HepG2 (cell line): ENCODE results near the gene TUBA4A. TPM values are rescaled to one million over a fixed set of nuclear protein-coding genes. Genes with fewer than 3 reads are reported as not detected.

ENCODE experiments used
- ARID3A ChIP-seq: IDR thresholded peaks from 2 replicates; pipeline ENCODE4 v1.6.1; 2012; ENCODE audit warnings: low read depth, low read length, improper control_type of control experiment
- ETV6 ChIP-seq: sonication (generic); formaldehyde crosslinking; conservative IDR thresholded peaks from 2 replicates; pipeline ENCODE4 v1.4.0; 2020; ENCODE audit warnings: missing genetic modification reagents
- FOXP1 ChIP-seq, 2 experiments: fragments of 450-650 bp in 1 of 2; IDR thresholded peaks; 2 replicates each; pipeline ENCODE4 v1.6.1; 2017 to 2018; ENCODE audit warnings: antibody characterized with exemption in 1 of 2
- HNRNPLL ChIP-seq: fragments of 200-400 bp; formaldehyde crosslinking; IDR thresholded peaks from 2 replicates; pipeline ENCODE4 v1.6.1; 2017; ENCODE audit warnings: mild to moderate bottlenecking, low read depth, low read length; ENCODE audit not compliant: poor library complexity, severe bottlenecking
- IKZF1 ChIP-seq: fragments of 450-650 bp; IDR thresholded peaks from 2 replicates; pipeline ENCODE4 v1.7.1; 2016
- KAT8 ChIP-seq: IDR thresholded peaks from 2 replicates; pipeline ENCODE4 v1.6.1; 2016; ENCODE audit warnings: missing genetic modification reagents, missing compliant biosample characterization
- NFATC3 ChIP-seq: sonication (generic); formaldehyde crosslinking; IDR thresholded peaks from 2 replicates; pipeline ENCODE4 v1.5.1; 2020; ENCODE audit warnings: mild to moderate bottlenecking, missing genetic modification reagents
- NFRKB ChIP-seq: fragments of 450-650 bp; IDR thresholded peaks from 2 replicates; pipeline ENCODE4 v1.6.1; 2017
- NFYC ChIP-seq: IDR thresholded peaks from 2 replicates; pipeline ENCODE4 v1.6.1; 2016; ENCODE audit warnings: missing genetic modification reagents, missing compliant biosample characterization
- RCOR2 ChIP-seq: IDR thresholded peaks from 2 replicates; pipeline ENCODE4 v1.6.1; 2016; ENCODE audit warnings: missing biosample characterization, missing genetic modification reagents
- SUZ12 ChIP-seq: fragments of 150-350 bp; IDR thresholded peaks from 2 replicates; pipeline ENCODE4 v1.6.1; 2014; ENCODE audit warnings: low read depth, low read length
- ZNF136 ChIP-seq: sonication (generic); formaldehyde crosslinking; IDR thresholded peaks from 2 replicates; pipeline ENCODE4 v1.8.1; 2022; ENCODE audit warnings: low read depth, mild to moderate bottlenecking, moderate library complexity, missing genetic modification reagents
- ZNF230 ChIP-seq: sonication (generic); formaldehyde crosslinking; IDR thresholded peaks from 2 replicates; pipeline ENCODE4 v1.4.0; 2020; ENCODE audit warnings: mild to moderate bottlenecking, missing genetic modification reagents
- ZNF432 ChIP-seq: sonication (generic); formaldehyde crosslinking; IDR thresholded peaks from 2 replicates; pipeline ENCODE4 v1.5.0; 2020; ENCODE audit warnings: missing genetic modification reagents, mild to moderate bottlenecking, borderline replicate concordance
- ZNF530 ChIP-seq: sonication (generic); formaldehyde crosslinking; IDR thresholded peaks from 2 replicates; pipeline ENCODE4 v1.5.0; 2020; ENCODE audit warnings: low read depth, mild to moderate bottlenecking, missing genetic modification reagents
- ZNF597 ChIP-seq: sonication (generic); formaldehyde crosslinking; IDR thresholded peaks from 2 replicates; pipeline ENCODE4 v1.5.0; 2020; ENCODE audit warnings: missing genetic modification reagents
- ZNF766 ChIP-seq: sonication (generic); formaldehyde crosslinking; IDR thresholded peaks from 2 replicates; pipeline ENCODE4 v1.5.0; 2020; ENCODE audit warnings: missing genetic modification reagents, borderline replicate concordance
- ZSCAN31 ChIP-seq: sonication (generic); formaldehyde crosslinking; IDR thresholded peaks from 2 replicates; pipeline ENCODE4 v1.5.0; 2020; ENCODE audit warnings: low read depth, mild to moderate bottlenecking, missing genetic modification reagents
- polyA plus RNA-seq, 8 experiments: library from polyadenylated mRNA; depleted of rRNA in 3 of 8; stranded (reverse) in 7 of 8; unstranded in 1 of 8; fragments of >200 nt; fragmentation: Illumina TruSeq in 4 of 8; extraction: Trizol in 4 of 8; gene quantifications; 2 replicates each; pipeline versions ENCODE4 v1.2.1 to v1.2.3, GENCODE V29; 2011 to 2016; ENCODE audit warnings: low read depth in 4 of 8, missing spikeins in 1 of 8, mixed read lengths in 1 of 8; ENCODE audit not compliant: insufficient read depth in 1 of 8
- total RNA-seq, 5 experiments: library from RNA; depleted of rRNA; stranded (reverse); fragments of >200 nt; fragmentation: Illumina TruSeq; extraction: Trizol; gene quantifications; 2 replicates each; pipeline ENCODE4 v1.2.3, GENCODE V29; 2016; ENCODE audit warnings: low read depth in 1 of 5
- TF ChIP-seq, protein P1 (sequence below): sonication (generic); formaldehyde crosslinking; IDR thresholded peaks from 2 replicates; pipeline ENCODE4 v1.5.1; 2020; ENCODE audit warnings: mild to moderate bottlenecking, missing genetic modification reagents, borderline replicate concordance
- TF ChIP-seq, protein P2 (sequence below): sonication (generic); formaldehyde crosslinking; conservative IDR thresholded peaks from 2 replicates; pipeline ENCODE4 v1.8.1; 2023; ENCODE audit warnings: missing genetic modification reagents

Gene TUBA4A
- total and polyA plus RNA-seq, 2 of the 13 experiments (the other 11 are each of a cell fraction or from before 2014, with no cell fraction given) = 1.3 to 12.7 TPM

DNA sequence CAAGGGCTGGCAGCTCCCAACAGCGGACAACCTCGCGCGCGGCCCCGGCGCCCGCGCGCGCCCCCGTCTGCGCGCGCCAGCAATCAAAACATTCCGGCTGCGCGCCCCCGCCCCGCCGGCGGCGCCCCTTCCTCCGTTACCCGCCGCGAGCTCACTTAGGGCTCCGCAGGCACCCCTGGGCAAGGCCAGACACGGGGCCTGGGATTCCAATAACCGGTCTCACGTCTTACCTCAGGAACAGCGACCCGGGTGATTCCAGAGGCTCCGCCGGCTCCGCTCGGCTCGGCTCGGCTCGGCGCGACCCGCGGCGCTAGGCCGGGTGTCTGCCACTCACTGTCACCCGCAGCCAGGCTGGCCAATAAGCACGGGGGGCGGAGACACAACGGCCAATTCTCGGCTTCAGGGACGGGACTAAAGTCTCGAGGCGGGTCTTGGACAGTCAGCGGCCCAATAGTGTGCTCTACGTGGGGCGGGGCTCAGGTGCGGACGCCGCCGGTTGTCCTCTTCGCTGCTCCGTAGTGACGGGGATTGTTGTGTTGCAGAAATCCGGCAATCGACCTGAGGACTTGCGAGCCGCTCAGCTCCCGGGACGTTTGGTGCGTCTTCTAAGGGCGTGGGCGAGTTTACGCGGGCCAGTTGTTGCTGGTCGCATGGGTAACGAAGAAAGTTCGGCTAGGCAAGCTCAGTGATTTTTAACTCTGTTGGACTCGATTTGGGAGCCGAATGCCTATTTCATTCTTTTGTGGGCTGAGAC, 24.2 kb downstream of the TUBA4A start, which contains the start of the genes ANKZF1 and ATG9A (continued):
- peak; percentile 81; the same call in 1 of the 2 replicates for TF ChIP-seq FOXP1 (IDR thresholded peaks at IDR 0.05)
- TF ChIP-seq FOXP1 (CRISPR knock-in tag; IDR thresholded peaks at IDR 0.05) = peak; percentile 75
- TF ChIP-seq KAT8 (CRISPR knock-in tag) = peak; percentile 88
- peak; percentile 80 for TF ChIP-seq HNRNPLL
- no peak for TF ChIP-seq RCOR2 (CRISPR knock-in tag)
- TF ChIP-seq NFYC (CRISPR knock-in tag) = peak; percentile 100
- peak; percentile 75; the same call in 1 of the 2 replicates for TF ChIP-seq NFATC3 (CRISPR knock-in tag)
- peak; percentile 94 for TF ChIP-seq ZSCAN31 (CRISPR knock-in tag)
- TF ChIP-seq ZNF432 (CRISPR knock-in tag) = no peak
- TF ChIP-seq NFRKB = no peak
- peak; percentile 84; the same call in 1 of the 2 replicates for TF ChIP-seq ZNF766 (CRISPR knock-in tag)
- no peak for TF ChIP-seq ZNF530 (CRISPR knock-in tag)
- TF ChIP-seq ETV6 (CRISPR knock-in tag) = peak; percentile 26; the same call in 1 of the 2 replicates
- no peak for TF ChIP-seq ZNF597 (CRISPR knock-in tag)
- no peak for TF ChIP-seq ARID3A
- TF ChIP-seq, protein P1, sequence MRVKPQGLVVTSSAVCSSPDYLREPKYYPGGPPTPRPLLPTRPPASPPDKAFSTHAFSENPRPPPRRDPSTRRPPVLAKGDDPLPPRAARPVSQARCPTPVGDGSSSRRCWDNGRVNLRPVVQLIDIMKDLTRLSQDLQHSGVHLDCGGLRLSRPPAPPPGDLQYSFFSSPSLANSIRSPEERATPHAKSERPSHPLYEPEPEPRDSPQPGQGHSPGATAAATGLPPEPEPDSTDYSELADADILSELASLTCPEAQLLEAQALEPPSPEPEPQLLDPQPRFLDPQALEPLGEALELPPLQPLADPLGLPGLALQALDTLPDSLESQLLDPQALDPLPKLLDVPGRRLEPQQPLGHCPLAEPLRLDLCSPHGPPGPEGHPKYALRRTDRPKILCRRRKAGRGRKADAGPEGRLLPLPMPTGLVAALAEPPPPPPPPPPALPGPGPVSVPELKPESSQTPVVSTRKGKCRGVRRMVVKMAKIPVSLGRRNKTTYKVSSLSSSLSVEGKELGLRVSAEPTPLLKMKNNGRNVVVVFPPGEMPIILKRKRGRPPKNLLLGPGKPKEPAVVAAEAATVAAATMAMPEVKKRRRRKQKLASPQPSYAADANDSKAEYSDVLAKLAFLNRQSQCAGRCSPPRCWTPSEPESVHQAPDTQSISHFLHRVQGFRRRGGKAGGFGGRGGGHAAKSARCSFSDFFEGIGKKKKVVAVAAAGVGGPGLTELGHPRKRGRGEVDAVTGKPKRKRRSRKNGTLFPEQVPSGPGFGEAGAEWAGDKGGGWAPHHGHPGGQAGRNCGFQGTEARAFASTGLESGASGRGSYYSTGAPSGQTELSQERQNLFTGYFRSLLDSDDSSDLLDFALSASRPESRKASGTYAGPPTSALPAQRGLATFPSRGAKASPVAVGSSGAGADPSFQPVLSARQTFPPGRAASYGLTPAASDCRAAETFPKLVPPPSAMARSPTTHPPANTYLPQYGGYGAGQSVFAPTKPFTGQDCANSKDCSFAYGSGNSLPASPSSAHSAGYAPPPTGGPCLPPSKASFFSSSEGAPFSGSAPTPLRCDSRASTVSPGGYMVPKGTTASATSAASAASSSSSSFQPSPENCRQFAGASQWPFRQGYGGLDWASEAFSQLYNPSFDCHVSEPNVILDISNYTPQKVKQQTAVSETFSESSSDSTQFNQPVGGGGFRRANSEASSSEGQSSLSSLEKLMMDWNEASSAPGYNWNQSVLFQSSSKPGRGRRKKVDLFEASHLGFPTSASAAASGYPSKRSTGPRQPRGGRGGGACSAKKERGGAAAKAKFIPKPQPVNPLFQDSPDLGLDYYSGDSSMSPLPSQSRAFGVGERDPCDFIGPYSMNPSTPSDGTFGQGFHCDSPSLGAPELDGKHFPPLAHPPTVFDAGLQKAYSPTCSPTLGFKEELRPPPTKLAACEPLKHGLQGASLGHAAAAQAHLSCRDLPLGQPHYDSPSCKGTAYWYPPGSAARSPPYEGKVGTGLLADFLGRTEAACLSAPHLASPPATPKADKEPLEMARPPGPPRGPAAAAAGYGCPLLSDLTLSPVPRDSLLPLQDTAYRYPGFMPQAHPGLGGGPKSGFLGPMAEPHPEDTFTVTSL (CRISPR knock-in tag) = no peak
- TF ChIP-seq, protein P2, sequence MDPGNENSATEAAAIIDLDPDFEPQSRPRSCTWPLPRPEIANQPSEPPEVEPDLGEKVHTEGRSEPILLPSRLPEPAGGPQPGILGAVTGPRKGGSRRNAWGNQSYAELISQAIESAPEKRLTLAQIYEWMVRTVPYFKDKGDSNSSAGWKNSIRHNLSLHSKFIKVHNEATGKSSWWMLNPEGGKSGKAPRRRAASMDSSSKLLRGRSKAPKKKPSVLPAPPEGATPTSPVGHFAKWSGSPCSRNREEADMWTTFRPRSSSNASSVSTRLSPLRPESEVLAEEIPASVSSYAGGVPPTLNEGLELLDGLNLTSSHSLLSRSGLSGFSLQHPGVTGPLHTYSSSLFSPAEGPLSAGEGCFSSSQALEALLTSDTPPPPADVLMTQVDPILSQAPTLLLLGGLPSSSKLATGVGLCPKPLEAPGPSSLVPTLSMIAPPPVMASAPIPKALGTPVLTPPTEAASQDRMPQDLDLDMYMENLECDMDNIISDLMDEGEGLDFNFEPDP (CRISPR knock-in tag) = no peak
- TF ChIP-seq ZNF230 (CRISPR knock-in tag) = peak; percentile 39; the same call in 1 of the 2 replicates
- TF ChIP-seq ZNF136 = peak; percentile 28; the same call in 1 of the 2 replicates
- no peak for TF ChIP-seq IKZF1
- no peak for TF ChIP-seq SUZ12
